Mesenchymal stem cell (in vitro differentiated cells and primary cell): Measurements from ENCODE around the gene NIP7.

Experiments used
- DNase-seq: peaks from one replicate; pipeline ENCODE4 v3.0.0-alpha.2; 2013
- H2AFZ ChIP-seq: one replicate; pipeline ENCODE4 v1.6.1; 2013; ENCODE audit warnings: low read depth, mild to moderate bottlenecking, control low read depth, inconsistent platforms, low read length, moderate library complexity
- H2AK5ac ChIP-seq: 2 replicates; pipeline ENCODE4 v1.6.1; 2013; ENCODE audit warnings: low read length, moderate library complexity, mild to moderate bottlenecking, inconsistent platforms; ENCODE audit not compliant: severe bottlenecking
- H2BK120ac ChIP-seq: one replicate; pipeline ENCODE4 v1.6.1; 2013; ENCODE audit warnings: low read depth, mild to moderate bottlenecking, inconsistent platforms, low read length, moderate library complexity
- H2BK12ac ChIP-seq, 2 experiments: one replicate each; pipeline ENCODE4 v1.6.1; 2013; ENCODE audit warnings: inconsistent platforms in 2 of 2, low read length in 2 of 2, mild to moderate bottlenecking in 2 of 2, moderate library complexity in 2 of 2, control low read depth in 1 of 2
- H2BK15ac ChIP-seq: one replicate; pipeline ENCODE4 v1.6.1; 2013; ENCODE audit warnings: mild to moderate bottlenecking, low read depth, inconsistent platforms; ENCODE audit not compliant: poor library complexity, severe bottlenecking
- H2BK5ac ChIP-seq: 2 replicates; pipeline ENCODE4 v1.6.1; 2013; ENCODE audit warnings: low read depth, mild to moderate bottlenecking, low read length, control low read depth, inconsistent platforms; ENCODE audit not compliant: poor library complexity, severe bottlenecking
- H3K14ac ChIP-seq, 2 experiments: one replicate each; pipeline ENCODE4 v1.6.1; 2013; ENCODE audit warnings: inconsistent platforms in 2 of 2, low read length in 2 of 2, control low read depth in 1 of 2, mild to moderate bottlenecking in 1 of 2, moderate library complexity in 1 of 2
- H3K18ac ChIP-seq, 2 experiments: one replicate each; pipeline ENCODE4 v1.6.1; 2013; ENCODE audit warnings: inconsistent platforms in 2 of 2, low read length in 2 of 2, control low read depth in 1 of 2, low read depth in 1 of 2, mild to moderate bottlenecking in 1 of 2
- H3K23ac ChIP-seq, 2 experiments: one replicate each; pipeline ENCODE4 v1.6.1; 2013; ENCODE audit warnings: inconsistent platforms in 2 of 2, low read length in 2 of 2, mild to moderate bottlenecking in 2 of 2, moderate library complexity in 2 of 2, control low read depth in 1 of 2
- H3K27ac ChIP-seq: 2 replicates; pipeline ENCODE4 v1.5.1; 2013; ENCODE audit warnings: mild to moderate bottlenecking, moderate library complexity, low read length, control low read depth, inconsistent platforms; ENCODE audit not compliant: poor library complexity, severe bottlenecking
- H3K27me3 ChIP-seq, 2 experiments: 2 replicates each; pipeline versions ENCODE4 v1.6.1 to v1.7.0; 2013; ENCODE audit warnings: low read length in 2 of 2, mild to moderate bottlenecking in 2 of 2, moderate library complexity in 2 of 2, control low read depth in 1 of 2, inconsistent platforms in 1 of 2; ENCODE audit not compliant: control insufficient read depth in 1 of 2, insufficient read depth in 1 of 2
- H3K36me3 ChIP-seq, 2 experiments: 2 replicates each; pipeline versions ENCODE4 v1.6.1 to v1.7.0; 2013; ENCODE audit warnings: low read length in 2 of 2, control low read depth in 1 of 2, inconsistent platforms in 1 of 2, low read depth in 1 of 2, mild to moderate bottlenecking in 1 of 2; ENCODE audit not compliant: insufficient read depth in 2 of 2, control insufficient read depth in 1 of 2
- H3K4ac ChIP-seq, 2 experiments: one replicate each; pipeline ENCODE4 v1.6.1; 2013; ENCODE audit warnings: inconsistent platforms in 2 of 2, low read length in 2 of 2, mild to moderate bottlenecking in 2 of 2, moderate library complexity in 2 of 2, control low read depth in 1 of 2, low read depth in 1 of 2
- H3K4me1 ChIP-seq: 2 replicates; pipeline ENCODE4 v1.6.1; 2013; ENCODE audit warnings: low read depth, low read length, control low read depth; ENCODE audit not compliant: control insufficient read depth, insufficient read depth
- H3K4me2 ChIP-seq: 2 replicates; pipeline ENCODE4 v1.6.1; 2013; ENCODE audit warnings: low read length, mild to moderate bottlenecking, inconsistent platforms; ENCODE audit not compliant: poor library complexity, severe bottlenecking
- H3K4me3 ChIP-seq, 2 experiments: 2 replicates each; pipeline versions ENCODE4 v1.5.1 to v1.7.0; 2013; ENCODE audit warnings: low read length in 2 of 2, mild to moderate bottlenecking in 2 of 2, control low read depth in 1 of 2, low read depth in 1 of 2; ENCODE audit not compliant: insufficient read depth in 1 of 2
- H3K79me1 ChIP-seq: replicated peaks from 2 replicates; pipeline ENCODE4 v1.6.1; 2013; ENCODE audit warnings: mild to moderate bottlenecking, control low read depth, low read length, inconsistent platforms; ENCODE audit not compliant: poor library complexity, severe bottlenecking
- H3K9ac ChIP-seq: 2 replicates; pipeline ENCODE4 v1.7.0; 2013; ENCODE audit warnings: mild to moderate bottlenecking, low read length, moderate library complexity
- H3K9me3 ChIP-seq: 2 replicates; pipeline ENCODE4 v1.7.0; 2013; ENCODE audit warnings: mild to moderate bottlenecking, low read length; ENCODE audit not compliant: control insufficient read depth
- H4K8ac ChIP-seq: one replicate; pipeline ENCODE4 v1.6.1; 2013; ENCODE audit warnings: inconsistent platforms, mild to moderate bottlenecking, low read length, moderate library complexity
- H4K91ac ChIP-seq: one replicate; pipeline ENCODE4 v1.6.1; 2013; ENCODE audit warnings: mild to moderate bottlenecking, low read length, inconsistent platforms
- WGBS: methylation state at CpG from one replicate; pipeline ENCODE4 v1.1.7; 2013; ENCODE audit warnings: mixed read lengths; 5-methylcytosine and 5-hydroxymethylcytosine counted together

NIP7 gene

GRCh38 chr16:69324013-69324531 lies 15.5 kb upstream of the NIP7 start:
- no peak overlapping the region for H2AK5ac ChIP-seq
- H2BK120ac ChIP-seq = no peak overlapping the region
- no peak overlapping the region for H3K4me3 ChIP-seq
- peaks cover 75 to 94% of the 10 kb centered on the region in 2 experiments for H3K36me3 ChIP-seq
- 93% methylated on average over 8 of the region's 8 CpGs for WGBS
- peaks cover 32% of the 10 kb centered on the region for H3K79me1 ChIP-seq
- no peaks in the 10 kb centered on the region for H3K27me3 ChIP-seq
- peaks cover 25% of the 10 kb centered on the region for H3K4me1 ChIP-seq
- peak; percentile 13 for DNase-seq
- no peak overlapping the region for H2AFZ ChIP-seq
- H3K18ac ChIP-seq = no peak overlapping the region
- no peaks in the 10 kb centered on the region for H3K9me3 ChIP-seq
- H3K14ac ChIP-seq = no peak overlapping the region
- H2BK12ac ChIP-seq = no peak overlapping the region
- no peak overlapping the region for H3K27ac ChIP-seq
- no peak overlapping the region for H3K4me2 ChIP-seq
- no peak overlapping the region for H3K4ac ChIP-seq
- H3K9ac ChIP-seq = no peak overlapping the region
- H3K23ac ChIP-seq = no peak overlapping the region
- no peak overlapping the region for H4K8ac ChIP-seq
- no peak overlapping the region for H2BK5ac ChIP-seq
- H4K91ac ChIP-seq = no peak overlapping the region
- H2BK15ac ChIP-seq = no peak overlapping the region

- WGBS = 90% methylated on average over 9 of the region's 10 CpGs
- Histone ChIP-seq H2BK15ac (no peak overlapping the region), H3K4me2 (no peak overlapping the region), H2BK5ac (no peak overlapping the region), H2BK12ac (no peak overlapping the region), H3K27ac (no peak overlapping the region), H2BK120ac (no peak overlapping the region), H3K14ac (no peak overlapping the region), H3K18ac (no peak overlapping the region), H3K4me3 (no peak overlapping the region), H2AK5ac (no peak overlapping the region), H3K23ac (no peak overlapping the region), H4K91ac (no peak overlapping the region), H3K27me3 (no peaks in the 10 kb centered on the region), H3K79me1 (peaks cover 33% of the 10 kb centered on the region), H3K9me3 (no peaks in the 10 kb centered on the region), H3K36me3 (peaks cover 69 to 88% of the 10 kb centered on the region in 2 experiments), H3K9ac (no peak overlapping the region), H3K4me1 (peaks cover 31% of the 10 kb centered on the region), H3K4ac (no peak overlapping the region), H4K8ac (no peak overlapping the region), H2AFZ (no peak overlapping the region)
- DNase-seq = no peak
These were observed 14.9 kb upstream of the NIP7 start for GRCh38 chr16:69324585-69325253.

GRCh38 chr16:69325784-69326171 lies 13.8 kb upstream of the NIP7 start:
- DNase-seq = no peak
- Histone ChIP-seq H3K9me3 (no peaks in the 10 kb centered on the region), H3K9ac (no peak overlapping the region), H3K4ac (no peak overlapping the region), H3K4me3 (no peak overlapping the region), H3K27me3 (no peaks in the 10 kb centered on the region), H2BK5ac (no peak overlapping the region), H4K8ac (no peak overlapping the region), H3K79me1 (peaks cover 23% of the 10 kb centered on the region), H3K27ac (peak overlapping the region; percentile 31), H3K4me2 (no peak overlapping the region), H4K91ac (no peak overlapping the region), H2BK12ac (peak overlapping the region in 1 of 2 experiments; percentile 15), H2BK15ac (no peak overlapping the region), H3K18ac (no peak overlapping the region), H3K36me3 (peaks cover 58 to 77% of the 10 kb centered on the region in 2 experiments), H3K14ac (no peak overlapping the region), H2BK120ac (no peak overlapping the region), H3K23ac (peak overlapping the region in 1 of 2 experiments; percentile 73), H2AFZ (no peak overlapping the region), H3K4me1 (peaks cover 35% of the 10 kb centered on the region), H2AK5ac (no peak overlapping the region)
- WGBS = 97% methylated on average over 6 of the region's 6 CpGs

- no peak for DNase-seq
- Histone ChIP-seq H2BK120ac (no peak overlapping the region), H3K23ac (peak overlapping the region in 1 of 2 experiments; percentile 73), H3K9me3 (no peaks in the 10 kb centered on the region), H2BK15ac (no peak overlapping the region), H4K91ac (no peak overlapping the region), H3K36me3 (peaks cover 53 to 72% of the 10 kb centered on the region in 2 experiments), H2AFZ (no peak overlapping the region), H3K79me1 (peaks cover 20% of the 10 kb centered on the region), H3K9ac (peak overlapping the region; percentile 17), H3K14ac (no peak overlapping the region), H3K18ac (no peak overlapping the region), H3K4ac (no peak overlapping the region), H4K8ac (no peak overlapping the region), H2BK12ac (no peak overlapping the region), H3K27me3 (no peaks in the 10 kb centered on the region), H3K27ac (peak overlapping the region; percentile 31), H2BK5ac (no peak overlapping the region), H3K4me3 (no peak overlapping the region), H3K4me1 (peaks cover 35% of the 10 kb centered on the region), H2AK5ac (no peak overlapping the region), H3K4me2 (no peak overlapping the region)
- 83% methylated on average over 7 of the region's 7 CpGs for WGBS
These were observed 13.2 kb upstream of the NIP7 start for GRCh38 chr16:69326172-69326873.
